Subcutaneous adipose tissue (tissue), 4 donors: Measurements from ENCODE around the gene ESYT2. TPM values are rescaled to one million over a fixed set of nuclear protein-coding genes. Genes with fewer than 3 reads are reported as not detected.

Experiments
- CTCF ChIP-seq: fragments of 450-650 bp; IDR thresholded peaks from one replicate; pipeline ENCODE4 v1.5.1; 2016; ENCODE audit warnings: low read depth, mild to moderate bottlenecking, control low read depth, antibody characterized with exemption, moderate library complexity
- total RNA-seq, 4 donors: library from RNA; depleted of rRNA; stranded (reverse); fragments of >200 nt; gene quantifications; one replicate each; pipeline ENCODE4 v1.1.0, GENCODE V29; 2016

The ESYT2 gene
- total RNA-seq, 4 donors from 2014 or later = 86.2 to 124 (median 106) TPM

- TF ChIP-seq CTCF = no peak
Observed at GRCh38 chr7:158834878-158835784, 5.8 kb upstream of the ESYT2 start.

DNA sequence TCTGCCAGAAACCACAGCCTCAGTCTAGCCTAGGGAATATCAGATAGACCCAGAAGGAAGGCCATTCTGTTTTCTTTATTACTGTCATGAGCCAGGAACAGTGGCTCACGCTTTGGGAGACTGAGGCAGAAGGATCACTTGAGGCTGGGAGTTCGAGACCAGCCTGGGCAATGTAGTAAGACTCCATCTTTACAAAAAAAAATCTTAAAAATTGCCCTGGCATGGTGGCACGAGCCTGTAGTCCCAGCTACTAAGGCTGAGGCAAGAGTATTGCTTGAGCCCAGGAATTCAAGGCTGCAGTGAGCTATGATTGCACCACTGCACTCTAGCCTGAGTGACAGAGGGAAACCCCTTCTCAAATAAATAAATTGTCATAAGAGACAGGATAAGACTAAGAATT is 3.7 kb upstream of the ESYT2 start:
- TF ChIP-seq CTCF = no peak

DNA sequence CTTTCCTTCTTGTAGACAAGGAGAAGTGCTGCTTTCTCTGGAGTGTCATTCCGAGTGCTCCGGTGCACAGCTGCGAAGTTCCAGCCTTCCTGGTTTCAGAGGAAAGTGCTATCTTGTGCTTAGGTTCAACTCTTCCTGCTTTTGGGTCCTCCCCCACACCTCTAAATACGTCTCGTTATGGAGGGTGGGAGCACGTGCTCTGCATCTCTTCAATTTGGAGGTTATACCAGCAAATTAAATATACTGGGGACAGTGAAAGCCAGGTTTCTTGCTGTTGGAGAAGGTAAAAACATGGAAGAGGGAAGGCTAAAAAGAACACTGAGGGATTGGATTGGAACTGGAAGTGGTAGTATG is 2.4 kb upstream of the ESYT2 start:
- no peak for TF ChIP-seq CTCF

DNA sequence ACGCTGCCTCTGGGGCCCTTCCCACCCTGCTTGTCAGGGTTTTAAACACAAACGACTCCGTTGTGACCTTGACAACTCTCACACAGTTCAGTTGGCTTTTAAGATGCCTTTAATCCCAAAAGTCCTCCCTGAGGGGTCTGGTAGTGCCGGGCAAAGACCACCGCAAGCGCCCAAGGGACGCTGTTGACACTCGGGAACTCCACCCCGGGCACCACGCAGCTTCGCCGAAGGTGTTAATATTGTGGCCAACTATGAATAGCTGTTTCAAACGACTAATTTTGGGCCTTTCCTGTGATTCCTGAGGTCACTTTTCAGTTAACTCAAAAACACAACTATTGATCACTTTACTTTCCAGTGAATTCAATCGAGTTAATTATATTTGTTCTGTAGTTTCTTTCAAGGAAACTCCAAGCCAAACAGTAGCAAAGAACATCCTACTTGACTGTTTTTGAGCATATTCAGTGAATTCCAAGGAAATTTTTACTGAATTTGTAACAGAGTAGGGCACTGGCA is 958 bp upstream of the ESYT2 start:
- no peak for TF ChIP-seq CTCF

DNA sequence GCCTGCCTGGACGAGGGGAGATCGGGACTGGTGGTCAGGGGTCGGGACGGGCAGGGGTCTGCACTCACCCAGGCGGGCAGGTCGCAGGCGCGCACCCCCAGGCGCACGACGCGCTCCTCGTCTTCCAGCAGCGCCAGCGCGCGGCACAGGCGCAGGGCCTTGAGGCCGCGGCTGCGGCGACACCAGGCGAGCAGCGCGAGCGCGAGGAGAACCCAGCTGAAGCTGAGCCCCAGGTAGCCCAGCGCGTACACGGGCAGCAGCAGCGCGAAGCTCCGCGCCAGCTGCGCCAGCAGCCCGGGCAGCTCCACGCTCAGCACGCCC is 328 bp downstream of the ESYT2 start:
- TF ChIP-seq CTCF = no peak

DNA sequence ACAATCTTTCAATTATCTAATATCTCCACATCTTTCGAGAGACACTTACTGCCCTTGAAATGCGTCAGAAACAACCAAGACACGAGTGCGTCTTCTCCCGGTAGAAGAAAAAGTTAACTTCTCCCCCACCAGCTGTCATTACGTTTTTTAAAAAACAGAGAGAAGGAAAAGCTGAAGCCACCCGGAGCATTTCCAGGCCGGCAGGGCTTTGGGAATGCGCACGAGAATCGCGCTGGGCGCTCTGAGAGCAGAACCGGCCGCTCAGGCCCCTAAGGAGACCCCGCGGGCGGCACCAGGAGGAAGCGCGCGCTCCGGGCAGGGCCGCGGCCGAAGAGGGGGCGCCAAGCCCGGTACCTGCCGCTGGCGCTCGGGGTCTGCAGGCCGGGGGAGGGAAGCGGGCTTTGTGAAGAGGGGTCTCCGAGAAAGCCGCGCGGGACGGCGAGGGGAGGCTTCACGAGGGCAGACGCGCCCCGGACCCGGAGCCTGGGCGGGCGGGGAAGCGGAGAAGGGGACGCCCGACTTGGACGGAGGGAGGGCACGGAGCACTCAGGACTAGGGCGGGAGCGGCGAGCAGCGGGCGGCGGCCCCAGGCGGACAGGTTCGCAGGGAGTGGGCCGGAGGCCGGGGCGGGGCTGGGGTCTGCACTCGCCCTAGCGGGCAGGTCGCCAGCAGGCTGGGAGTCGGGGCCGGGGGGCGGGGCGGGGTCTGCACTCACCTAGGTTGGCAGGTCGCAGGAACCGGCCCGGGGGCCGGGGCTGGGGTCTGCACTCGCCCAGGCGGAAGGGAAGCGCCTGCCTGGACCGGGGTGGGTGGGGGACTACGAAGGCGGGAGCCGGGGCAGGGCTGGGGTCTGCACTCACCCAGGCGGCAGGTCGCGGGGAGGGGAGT is 932 bp downstream of the ESYT2 start:
- TF ChIP-seq CTCF = no peak

- no peak for TF ChIP-seq CTCF
Observed at GRCh38 chr7:158827411-158828132, 1.7 kb downstream of the ESYT2 start.
